HG02970 (cell line): Measurements from ENCODE around the gene IGFBPL1.
"Not testable (repeated sequence)": the region's sequence is repeated elsewhere in the genome, so short reads cannot be mapped to it uniquely, and the experiment has no call there.

ENCODE experiments used
- ATAC-seq: cut with Tn5 transposase; IDR thresholded peaks from one replicate; pipeline ENCODE4 v1.9.1; 2021; ENCODE audit warnings: mild to moderate bottlenecking, moderate library complexity, moderate number of reproducible peaks; ENCODE audit not compliant: unreplicated experiment, low FRiP score

Gene IGFBPL1

DNA sequence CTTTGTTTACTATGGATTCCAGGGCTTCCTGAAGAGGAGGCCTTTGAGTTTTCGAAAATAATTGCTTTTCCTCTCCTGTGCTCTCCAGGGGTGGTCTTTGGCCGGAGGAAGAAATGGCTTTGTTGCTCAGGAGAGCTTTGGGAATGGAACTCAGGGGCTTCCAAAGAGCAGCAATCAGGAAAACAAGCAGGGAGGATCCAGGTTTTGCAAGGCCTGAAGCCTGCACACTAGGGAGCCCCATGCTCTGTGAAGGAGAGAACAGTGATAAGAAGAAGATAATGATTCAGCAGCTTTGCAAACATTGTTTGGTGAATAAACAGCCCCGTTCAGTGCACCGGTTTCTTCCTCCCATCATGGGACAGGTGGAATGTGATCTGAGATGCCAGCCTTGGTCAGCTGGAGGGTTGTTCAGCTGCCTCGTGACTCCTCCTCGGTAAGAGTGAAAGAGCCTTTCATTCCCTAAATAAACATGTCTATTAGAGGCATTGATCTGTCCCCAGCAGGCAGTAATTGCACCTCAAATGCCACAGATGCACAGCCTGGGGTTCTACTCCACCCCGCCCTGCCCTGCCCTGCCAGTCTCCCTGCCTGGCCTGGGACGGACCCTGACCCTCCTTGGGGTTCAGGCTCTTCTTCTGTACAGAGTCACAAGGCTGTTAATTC, 43.3 kb downstream of the IGFBPL1 start:
- ATAC-seq, result no peak

DNA sequence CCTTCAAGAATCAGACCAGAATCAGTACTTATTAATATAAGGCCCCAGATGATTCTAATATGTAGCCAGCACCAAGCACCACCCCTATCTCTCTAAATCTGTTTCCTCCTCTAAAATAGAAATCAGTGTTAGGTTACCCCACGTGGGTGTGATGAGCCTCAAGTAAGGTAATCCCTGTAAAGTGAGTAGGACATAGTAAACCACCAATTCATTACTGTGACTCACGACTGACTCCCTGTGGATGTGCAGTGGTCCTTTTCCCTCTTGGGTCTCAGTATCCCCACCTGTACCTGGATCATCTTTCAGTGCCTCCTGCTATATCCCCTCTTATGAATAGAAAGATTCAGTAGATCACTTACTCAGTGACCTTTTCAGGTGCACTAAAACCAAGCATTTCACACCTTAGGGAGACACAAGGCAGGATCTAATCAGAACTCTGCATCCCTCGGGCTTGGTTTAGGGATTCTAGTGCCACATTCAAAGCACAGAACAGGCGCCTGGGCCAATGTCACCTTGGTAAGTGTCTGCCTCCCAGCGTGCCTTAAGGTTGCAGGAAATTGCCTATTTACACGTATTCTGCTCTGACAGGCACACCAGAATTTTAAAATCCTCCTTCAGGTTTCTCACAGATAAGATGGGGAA, 43.9 kb downstream of the IGFBPL1 start:
- ATAC-seq, result no peak

DNA sequence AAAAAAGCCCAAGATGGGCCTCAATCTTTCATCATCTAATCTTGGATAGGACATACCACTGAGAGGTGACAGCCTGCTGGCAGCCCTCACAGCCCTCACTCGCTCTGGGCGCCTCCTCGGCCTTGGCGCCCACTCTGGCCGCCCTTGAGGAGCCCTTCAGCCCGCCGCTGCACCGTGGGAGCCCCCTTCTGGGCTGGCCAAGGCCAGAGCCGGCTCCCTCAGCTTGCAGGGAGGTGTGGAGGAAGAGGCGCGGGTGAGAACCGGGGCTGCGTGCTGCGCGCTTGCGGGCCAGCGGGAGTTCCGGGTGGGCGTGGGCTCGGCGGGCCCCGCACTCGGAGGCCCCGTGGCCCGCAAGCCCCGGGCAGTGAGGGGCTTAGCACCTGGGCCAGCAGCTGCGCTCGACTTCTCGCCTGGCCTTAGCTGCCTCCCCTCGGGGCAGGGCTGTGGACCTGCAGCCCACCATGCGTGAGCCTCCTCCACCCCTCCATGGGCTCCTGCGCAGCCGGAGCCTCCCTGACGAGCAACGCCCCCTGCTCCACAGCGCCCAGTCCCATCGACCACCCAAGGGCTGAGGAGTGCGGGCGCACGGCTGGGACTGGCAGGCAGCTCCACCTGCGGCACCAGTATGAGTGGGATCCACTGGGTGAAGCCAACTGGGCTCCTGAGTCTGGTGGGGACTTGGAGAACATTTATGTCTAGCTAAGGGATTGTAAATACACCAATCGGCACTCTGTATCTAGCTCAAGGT, 46.7 kb downstream of the IGFBPL1 start:
- not testable (repeated sequence) for ATAC-seq

DNA sequence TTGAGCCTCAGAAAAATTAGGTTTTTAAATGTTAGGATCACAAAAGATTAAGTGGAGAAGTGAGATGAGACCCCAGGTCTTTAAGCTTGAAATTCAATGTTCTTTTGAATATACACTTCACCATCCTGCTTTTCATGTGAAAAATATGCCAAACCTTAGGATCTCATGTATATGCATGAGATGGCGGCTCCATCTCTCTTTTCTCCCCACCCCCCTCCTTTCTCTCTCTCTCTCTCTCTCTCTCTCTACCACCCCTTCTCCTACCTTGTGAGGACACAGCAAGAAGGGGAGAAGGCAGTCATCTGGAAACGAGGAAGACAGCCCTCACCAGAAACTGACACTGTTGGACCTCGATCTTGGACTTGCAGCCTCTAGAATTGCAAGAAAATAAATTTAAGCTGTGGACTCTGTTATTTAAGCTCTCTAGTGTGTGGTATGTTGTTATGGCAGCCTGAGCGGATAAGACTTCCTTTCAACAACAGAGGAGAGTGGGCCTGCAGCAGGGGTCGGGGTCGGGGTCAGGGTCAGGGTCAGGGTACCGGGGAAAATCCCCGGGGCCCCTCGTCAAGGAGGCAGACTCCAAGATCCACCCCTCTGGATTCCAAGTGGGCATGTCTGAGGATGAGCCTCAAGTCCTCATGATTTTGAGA, 48.1 kb downstream of the IGFBPL1 start:
- no peak for ATAC-seq

DNA sequence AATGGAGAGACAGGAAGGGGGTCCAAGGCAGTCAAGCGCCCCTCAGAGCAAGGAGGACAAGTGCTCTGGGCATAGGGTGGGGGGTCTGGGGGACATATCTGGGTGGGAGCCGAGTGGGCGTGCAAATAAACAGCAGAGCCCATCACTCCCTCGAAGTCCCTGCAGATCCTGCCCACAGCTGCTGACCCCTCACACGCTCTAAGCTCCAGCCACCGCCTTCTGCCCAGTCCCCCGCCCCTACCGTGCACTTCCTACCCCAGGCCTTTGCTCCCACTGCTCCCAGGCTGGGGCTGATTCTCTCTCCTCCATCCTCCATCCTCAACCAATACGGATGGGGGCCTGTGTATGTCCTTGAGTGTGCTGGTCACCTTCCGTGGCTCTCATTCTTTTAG, 48.7 kb downstream of the IGFBPL1 start:
- no peak for ATAC-seq

DNA sequence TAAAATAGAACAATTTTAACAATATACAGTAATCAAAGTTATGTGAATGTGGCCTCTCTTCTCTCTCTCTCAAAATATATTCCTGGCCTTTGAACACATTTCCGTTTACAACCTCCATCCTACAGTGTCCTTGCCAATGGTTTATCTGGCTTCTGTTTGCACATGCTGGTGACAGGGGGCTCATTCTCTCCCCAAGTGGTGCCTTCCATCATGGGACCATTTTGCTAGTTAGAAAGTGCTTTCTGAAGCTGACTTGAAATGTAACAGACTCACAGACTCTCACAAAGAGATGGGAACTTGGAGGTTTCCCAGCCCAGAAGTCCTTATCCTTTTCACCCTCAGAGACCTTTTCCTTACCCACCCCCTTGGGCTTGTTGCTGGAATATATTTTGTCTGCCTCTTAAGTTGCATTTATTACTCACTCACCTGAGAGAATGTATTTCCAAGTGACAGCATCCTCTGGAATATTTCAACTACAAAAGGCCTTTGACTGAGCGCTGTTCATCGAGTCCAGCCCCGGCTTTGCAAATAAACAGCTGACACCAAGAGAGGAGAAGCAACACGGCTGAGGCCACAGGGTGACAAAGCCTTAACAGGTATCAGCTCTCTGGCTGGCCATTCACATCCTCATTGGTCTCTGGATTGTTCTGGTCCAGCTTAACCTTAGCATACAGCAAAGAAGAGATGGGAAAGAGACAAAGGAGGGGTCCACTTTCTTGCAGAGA, 49.2 kb downstream of the IGFBPL1 start:
- no peak for ATAC-seq

DNA sequence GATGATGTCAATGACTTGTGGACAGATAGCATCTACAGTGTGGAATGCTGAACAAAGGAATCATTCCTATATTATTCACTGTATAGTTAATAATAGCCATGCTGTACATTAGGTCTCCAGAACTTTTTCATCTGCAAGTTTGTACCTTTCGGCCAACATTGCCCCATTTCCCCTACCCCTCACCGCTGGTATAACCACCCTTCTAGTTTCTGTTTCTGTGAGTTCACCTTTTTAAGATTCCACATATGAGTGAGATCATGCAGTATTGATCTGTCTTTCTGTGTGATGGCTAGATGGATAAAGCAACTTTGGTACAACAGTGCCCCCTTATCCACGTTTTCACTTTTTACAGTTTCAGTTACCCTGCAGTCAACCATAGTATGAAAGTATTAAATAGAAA, 50.6 kb downstream of the IGFBPL1 start:
- ATAC-seq, result no peak

DNA sequence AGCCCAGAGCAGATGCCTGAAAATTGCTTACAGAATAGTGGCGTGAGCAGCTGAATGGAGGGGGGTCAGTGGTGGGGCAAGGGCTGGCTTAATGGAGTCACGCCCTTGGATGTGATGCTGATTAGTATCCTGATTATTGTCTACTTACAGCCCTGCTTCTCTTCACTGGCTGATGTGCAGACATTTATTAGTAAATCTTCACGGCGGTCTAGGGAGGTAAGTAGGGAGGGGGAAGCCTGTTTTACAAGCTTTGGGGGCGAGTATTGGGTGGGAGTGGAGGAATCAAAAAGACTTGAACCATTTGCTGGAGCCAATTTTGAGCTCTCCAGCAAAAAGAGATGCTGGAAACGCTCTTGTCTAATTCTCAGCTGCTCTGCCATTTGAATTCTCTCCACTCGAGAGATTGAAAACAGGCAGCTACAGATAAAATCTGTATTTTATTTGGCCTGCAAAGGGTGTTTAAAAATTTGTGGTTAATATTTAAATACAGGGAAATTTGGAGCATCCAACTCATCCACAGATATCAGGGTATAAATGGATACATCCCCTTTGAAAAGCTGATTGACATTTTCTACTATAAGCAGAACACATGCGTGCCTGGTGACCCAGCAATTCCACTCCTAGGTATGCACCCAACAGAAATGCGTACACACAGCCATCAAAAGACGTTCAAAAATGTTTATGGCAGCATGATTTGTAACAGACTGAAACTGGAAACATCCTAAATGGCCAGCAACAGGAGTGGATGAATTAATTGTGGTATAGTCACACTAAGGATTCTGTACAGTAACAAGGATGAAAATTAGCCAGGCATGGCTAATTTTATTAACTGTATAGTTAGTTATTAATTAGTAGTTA, 51.3 kb downstream of the IGFBPL1 start:
- no peak for ATAC-seq

DNA sequence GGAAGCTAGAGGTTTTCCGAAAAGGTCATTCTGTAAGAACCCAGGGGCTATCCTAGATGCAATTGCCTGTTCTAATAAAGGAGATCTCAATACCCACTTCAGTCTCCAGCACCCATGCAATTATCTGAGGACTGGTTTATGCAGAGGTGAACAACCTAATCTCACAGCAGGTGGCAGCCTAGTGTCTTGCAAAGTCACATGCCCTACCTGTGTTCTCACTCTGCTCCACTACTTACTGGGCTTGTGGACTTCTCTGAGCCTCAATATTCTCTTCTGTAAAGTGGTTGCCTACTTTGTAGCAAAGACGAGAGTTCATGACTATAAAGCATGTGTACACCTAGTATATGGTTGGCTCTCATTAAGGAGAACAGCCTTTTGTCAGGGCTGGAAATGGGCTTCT, 52.8 kb downstream of the IGFBPL1 start:
- no peak for ATAC-seq

DNA sequence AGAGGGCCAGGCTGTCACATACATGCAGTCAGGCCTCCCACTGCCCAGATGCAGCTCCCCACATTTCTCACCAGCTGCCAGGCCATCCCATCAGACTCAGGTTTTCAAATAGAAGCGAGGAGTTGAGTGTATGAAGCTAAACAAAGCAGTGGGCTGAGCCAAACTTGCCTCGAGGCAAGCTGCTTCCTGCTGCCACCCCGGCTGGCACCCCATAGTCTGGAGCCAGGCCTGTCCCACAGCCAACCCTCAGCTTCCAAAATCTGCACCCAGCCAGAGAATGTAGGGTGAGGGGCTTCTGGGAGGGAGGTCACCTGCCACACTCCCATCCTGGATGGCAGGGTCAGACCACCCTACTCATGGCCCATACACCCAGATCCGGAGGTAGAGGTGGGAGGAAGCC, 54.1 kb downstream of the IGFBPL1 start:
- no peak for ATAC-seq

DNA sequence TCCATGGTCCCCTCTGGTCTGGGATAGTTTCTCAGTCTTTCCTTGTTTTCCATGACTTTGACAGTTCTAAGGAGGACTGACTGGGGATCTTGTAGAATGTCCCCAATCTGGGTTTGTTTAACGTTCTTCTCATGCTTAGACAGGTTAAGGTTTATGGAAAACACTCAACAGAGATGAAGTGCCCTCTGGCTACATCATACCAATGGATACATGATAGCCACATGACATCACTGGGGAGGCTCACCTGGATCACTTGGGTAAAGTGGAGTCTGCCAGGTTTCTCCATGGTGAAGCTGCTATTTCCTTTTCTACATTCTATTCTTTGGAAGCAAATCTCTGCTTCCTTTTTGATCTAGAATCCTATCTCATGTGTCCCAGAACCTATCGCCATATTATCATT, 55.5 kb downstream of the IGFBPL1 start:
- ATAC-seq, result no peak

DNA sequence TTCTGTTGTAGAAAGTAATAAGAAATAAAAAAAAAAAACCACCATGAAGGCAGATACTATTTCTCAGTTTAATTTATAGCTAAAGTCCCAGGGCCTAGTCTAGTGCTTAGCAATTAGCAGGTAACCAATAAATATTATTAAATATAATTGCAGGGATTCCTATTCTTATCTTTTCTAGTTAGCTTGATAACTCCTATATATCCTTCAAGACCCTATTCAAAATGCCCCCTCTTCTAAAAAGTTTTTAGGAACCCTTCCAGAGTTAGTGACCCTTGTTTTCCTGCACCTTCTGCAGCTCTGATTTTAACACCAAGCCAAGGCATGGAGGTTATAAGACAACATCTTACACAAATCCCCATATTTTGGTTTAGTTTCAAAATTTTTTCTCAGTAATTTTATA, 56.4 kb downstream of the IGFBPL1 start:
- no peak for ATAC-seq

DNA sequence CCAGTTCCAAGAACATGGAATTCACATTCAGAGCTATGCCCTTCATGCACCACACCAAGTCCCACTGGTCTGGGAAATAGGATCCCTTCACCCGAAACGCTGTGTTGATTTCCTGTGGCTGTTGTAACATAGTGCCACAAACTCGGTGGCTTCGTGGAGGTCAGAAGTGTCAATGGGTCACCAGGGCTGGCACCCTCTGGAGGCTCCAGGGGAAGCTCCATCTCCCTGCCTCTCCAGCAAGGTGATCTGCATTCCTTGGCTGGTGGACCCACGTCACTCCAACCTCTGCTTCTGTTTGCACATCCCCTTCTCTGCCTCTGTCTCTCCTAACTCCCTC, 60.7 kb downstream of the IGFBPL1 start:
- no peak for ATAC-seq

DNA sequence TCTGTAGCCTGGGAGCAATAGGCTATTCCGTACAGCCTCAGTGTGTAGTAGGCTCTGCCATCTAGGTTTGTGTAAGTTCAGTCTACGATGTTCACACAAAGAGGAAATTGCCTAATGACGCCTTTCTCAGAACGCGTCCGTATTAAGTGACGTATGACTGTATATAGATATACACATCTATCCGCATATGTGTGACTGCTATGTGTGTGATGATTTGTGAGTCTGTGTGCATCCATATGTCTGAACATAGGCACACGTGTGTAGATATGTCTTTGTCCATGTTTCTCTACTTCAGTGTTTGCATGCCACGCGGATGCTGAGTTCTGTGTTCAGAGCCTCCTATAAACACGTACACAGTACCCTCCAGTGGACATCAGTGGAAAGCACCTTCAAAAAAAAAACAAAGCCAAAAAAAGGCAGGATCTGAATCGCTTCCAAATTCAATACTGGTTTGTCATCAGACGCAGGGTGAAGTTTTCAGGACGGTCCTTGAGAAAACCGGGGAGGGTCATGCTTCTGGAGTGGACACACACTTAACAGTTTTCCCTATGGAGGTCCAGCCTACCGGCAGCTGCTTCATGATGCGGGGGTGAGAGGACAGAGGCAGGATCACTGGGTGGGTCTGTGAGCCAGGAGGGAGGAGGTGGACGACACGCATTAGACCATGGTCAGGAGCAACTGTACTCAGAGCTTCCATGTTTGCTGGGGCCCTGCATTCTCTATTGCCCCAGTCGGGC, 61.2 kb downstream of the IGFBPL1 start:
- no peak for ATAC-seq

DNA sequence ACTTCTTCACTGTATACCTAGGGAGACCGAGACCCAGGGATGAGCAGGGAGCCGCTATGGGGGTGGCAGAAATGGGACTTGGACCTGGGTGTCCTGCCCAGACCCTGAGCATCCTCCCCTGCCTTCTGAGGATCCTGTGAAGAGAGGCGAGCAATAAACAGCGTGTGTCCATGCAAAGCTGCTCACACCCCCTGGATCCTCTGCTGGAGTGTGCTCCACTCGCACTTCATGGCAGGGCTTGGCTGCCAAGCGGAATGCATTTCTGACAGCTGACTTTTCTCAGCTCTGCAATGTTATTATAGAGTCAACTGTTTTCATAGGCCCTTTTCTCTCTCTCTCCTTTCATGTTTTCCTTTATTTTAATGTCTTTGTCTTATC, 62.8 kb downstream of the IGFBPL1 start:
- ATAC-seq, result no peak

DNA sequence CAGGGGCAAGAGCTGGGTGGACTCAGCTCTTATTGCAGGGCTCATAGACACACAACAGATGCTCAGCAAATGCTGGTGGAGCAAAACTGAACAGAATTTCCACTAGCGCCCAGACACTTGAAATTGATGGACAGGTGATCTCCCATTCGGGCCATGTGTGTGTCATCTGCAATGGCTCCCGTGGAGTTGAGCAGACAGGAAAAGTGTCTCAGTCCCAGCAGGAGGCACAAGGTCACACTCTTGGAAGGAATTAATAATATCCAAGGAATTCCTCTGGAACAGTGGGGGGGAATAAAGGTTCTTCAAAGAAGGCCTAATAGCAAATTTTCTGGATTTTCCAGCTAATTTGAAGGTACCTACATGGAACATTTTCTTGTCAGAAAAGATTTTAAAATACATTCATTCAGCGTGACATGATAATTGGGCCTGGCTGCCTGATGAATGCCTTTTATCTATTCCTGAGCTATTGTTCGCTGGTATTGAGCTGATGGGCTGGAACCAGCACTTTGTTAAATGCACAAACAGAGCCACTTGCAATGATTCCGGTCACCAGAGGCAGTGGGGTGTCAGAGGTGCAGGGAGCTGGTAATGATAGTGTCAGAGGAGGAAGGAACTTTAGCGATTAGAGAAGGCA, 63.3 kb downstream of the IGFBPL1 start:
- ATAC-seq, result no peak

DNA sequence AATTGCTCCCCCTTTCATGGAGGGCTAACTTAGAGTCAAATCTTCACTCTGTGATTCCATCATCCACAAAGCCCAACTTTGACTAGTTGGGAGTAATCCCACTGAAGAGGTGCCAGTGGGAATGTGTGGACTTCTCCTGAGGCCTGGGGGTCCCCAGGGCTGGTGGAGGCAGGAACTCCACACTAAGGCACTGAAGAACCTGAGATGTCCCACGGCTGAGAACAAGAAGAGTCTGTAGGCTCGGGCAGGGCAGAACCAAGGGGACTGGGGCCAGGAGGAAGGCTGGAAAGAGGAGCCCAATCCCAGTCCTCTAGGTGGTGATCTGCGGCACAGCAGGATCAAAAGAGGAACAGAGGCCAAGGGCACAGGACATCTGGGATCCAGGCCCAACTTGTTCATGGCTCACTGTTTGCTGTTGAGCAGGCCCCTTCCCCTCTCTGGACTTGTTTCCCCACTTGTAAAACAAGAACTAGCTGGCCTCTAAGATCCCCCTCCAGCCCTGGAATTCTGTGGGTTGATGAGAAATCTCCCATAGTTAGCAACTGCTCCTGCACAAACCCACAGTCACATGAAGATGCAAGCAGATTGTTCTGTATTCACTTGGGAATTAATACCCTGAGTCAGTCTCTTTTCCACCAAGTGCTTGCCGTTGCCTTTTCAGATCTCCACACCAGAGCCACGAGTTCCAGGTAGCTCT, 64.4 kb downstream of the IGFBPL1 start:
- no peak for ATAC-seq

DNA sequence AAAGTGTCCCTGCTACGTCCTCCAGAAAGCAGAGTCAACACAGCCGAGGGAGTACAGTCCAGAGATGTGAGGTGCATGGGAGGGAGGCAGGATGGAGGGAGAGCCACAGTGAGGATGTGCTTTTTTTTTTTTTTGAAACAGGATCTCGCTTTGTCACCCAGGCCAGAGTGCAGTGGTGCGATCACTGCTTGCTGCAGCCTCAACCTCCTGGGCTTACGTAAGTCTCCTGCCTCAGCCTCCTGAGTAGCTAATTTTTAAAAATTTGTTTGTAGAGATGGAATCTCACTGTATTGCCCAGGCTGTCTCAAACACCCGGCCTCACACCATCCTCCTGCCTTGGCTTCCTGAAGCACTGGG, 65.0 kb downstream of the IGFBPL1 start:
- no peak for ATAC-seq
